Kidney (tissue), 14 donors: ENCODE data around the gene WNK4. TPM values are rescaled to one million over a fixed set of nuclear protein-coding genes. Genes with fewer than 3 reads are reported as not detected.

ENCODE experiments used
- DNase-seq, 5 donors: peaks; one replicate each; pipeline ENCODE4 v3.0.0-alpha.2; 2013 to 2020
- FAIRE-seq: peaks from 2 replicates; lab custom pipeline; 2012; peaks lifted over from hg19 to GRCh38; lab: Jason Lieb, UNC
- H3K27ac ChIP-seq, 2 donors: one replicate each; pipeline ENCODE4 v1.7.0; 2013; ENCODE audit warnings: low read depth in 2 of 2, low read length in 2 of 2, inconsistent platforms in 1 of 2
- H3K27me3 ChIP-seq: one replicate; pipeline ENCODE4 v1.7.1; 2013; ENCODE audit warnings: low read length, inconsistent platforms; ENCODE audit not compliant: control insufficient read depth, insufficient read depth
- H3K36me3 ChIP-seq, 3 donors: one replicate each; pipeline versions ENCODE4 v1.7.0 to v1.7.1; 2013; ENCODE audit warnings: low read length in 3 of 3, control low read depth in 1 of 3, inconsistent platforms in 1 of 3; ENCODE audit not compliant: insufficient read depth in 3 of 3, control insufficient read depth in 2 of 3
- H3K4me1 ChIP-seq, 3 donors: one replicate each; pipeline versions ENCODE4 v1.7.0 to v1.7.1; 2013; ENCODE audit warnings: low read length in 3 of 3, inconsistent platforms in 1 of 3, low read depth in 1 of 3; ENCODE audit not compliant: control insufficient read depth in 2 of 3, insufficient read depth in 2 of 3
- H3K4me3 ChIP-seq, 3 donors: one replicate each; pipeline versions ENCODE4 v1.7.0 to v1.8.1; 2013; ENCODE audit warnings: low read length in 3 of 3, control low read depth in 1 of 3, inconsistent platforms in 1 of 3
- H3K9ac ChIP-seq, 3 donors: one replicate each; pipeline versions ENCODE4 v1.7.0 to v1.7.1; 2013; ENCODE audit warnings: low read length in 3 of 3, control low read depth in 1 of 3, inconsistent platforms in 1 of 3
- H3K9me3 ChIP-seq, 3 donors: one replicate each; pipeline versions ENCODE4 v1.7.0 to v1.7.1; 2013; ENCODE audit warnings: low read length in 3 of 3, control low read depth in 1 of 3, inconsistent platforms in 1 of 3; ENCODE audit not compliant: control insufficient read depth in 2 of 3, insufficient read depth in 1 of 3
- intact Hi-C: fragments of 100-400 bp; cut with DNase I; formaldehyde crosslinking; loops from one replicate; pipeline ENCODE4 v1.11.1; 2022
- polyA plus RNA-seq: library from polyadenylated mRNA; stranded (reverse); fragments of 350-450 nt; fragmentation: Illumina TruSeq; extraction: RNeasy Lipid Tissue Mini Kit (QIAGEN cat#74804); gene quantifications from one replicate; pipeline ENCODE4 v1.2.3, GENCODE V29; 2014; ENCODE audit warnings: low read depth, low replicate concordance; ENCODE audit not compliant: insufficient read depth
- total RNA-seq: library from RNA; stranded (reverse); fragmentation: NEBNext Ultra II Directional; extraction: Animal tissue kit (Norgen Biotek cat#: 25700); gene quantifications from one replicate; pipeline ENCODE4 v1.2.1, GENCODE V29; 2021
- TF ChIP-seq, protein P1 (sequence below): IDR thresholded peaks from 3 replicates; pipeline ENCODE4 v1.5.1; 2012; ENCODE audit warnings: mild to moderate bottlenecking, moderate library complexity, borderline replicate concordance; ENCODE audit not compliant: insufficient read depth; ENCODE audit errors: extremely low read depth
- donor health status: control.
- donor health status: control.
- donor health status: control.
- donor health status: control.
- donor health status: control.
- donor health status: DM: yes; HTN: yes; CAD: no.
- donor health status: Normal renal cell carcinoma (clear cell type).

WNK4 gene
- total and polyA plus RNA-seq, 2 donors from 2014 or later: 14.9 to 26.4 TPM

GRCh38 chr17:42751628-42752027 is 28.8 kb upstream of the WNK4 start:
- DNase-seq (no peak), FAIRE-seq (no peak)
- Histone ChIP-seq H3K9ac (no peak overlapping the region), H3K4me1 (peaks cover 4 to 11% (median 6%) of the 10 kb centered on the region in 3 donors), H3K27me3 (no peaks in the 10 kb centered on the region), H3K36me3 (no peaks in the 10 kb centered on the region), H3K27ac (no peak overlapping the region), H3K4me3 (no peak overlapping the region), H3K9me3 (no peaks in the 10 kb centered on the region)
- TF ChIP-seq, protein P1, sequence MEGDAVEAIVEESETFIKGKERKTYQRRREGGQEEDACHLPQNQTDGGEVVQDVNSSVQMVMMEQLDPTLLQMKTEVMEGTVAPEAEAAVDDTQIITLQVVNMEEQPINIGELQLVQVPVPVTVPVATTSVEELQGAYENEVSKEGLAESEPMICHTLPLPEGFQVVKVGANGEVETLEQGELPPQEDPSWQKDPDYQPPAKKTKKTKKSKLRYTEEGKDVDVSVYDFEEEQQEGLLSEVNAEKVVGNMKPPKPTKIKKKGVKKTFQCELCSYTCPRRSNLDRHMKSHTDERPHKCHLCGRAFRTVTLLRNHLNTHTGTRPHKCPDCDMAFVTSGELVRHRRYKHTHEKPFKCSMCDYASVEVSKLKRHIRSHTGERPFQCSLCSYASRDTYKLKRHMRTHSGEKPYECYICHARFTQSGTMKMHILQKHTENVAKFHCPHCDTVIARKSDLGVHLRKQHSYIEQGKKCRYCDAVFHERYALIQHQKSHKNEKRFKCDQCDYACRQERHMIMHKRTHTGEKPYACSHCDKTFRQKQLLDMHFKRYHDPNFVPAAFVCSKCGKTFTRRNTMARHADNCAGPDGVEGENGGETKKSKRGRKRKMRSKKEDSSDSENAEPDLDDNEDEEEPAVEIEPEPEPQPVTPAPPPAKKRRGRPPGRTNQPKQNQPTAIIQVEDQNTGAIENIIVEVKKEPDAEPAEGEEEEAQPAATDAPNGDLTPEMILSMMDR: no peak
- intact Hi-C loops: no loop called here

DNA sequence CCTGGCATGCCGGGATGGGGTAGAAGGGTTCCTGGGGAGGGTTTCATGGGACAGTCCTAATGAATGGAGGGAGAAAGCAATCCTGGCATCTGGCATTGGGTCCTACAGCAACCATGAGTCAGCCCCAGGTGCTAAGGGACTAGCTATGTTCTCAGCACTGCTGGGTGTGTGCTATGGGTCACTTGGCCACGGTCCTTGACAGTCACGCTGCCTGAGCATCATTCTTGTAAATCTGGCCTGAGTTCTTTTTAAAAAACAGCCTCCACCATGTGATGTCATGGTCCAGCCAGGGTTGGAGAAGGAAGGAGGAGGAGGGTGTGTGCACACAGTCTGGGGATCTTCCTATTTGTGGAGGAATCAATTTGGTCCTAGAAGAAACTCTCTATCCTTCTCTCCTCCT is 25.6 kb upstream of the WNK4 start:
- intact Hi-C loops: no loop called here
- H3K27me3 ChIP-seq: no peaks in the 10 kb centered on the region
- H3K27ac ChIP-seq: no peak overlapping the region
- TF ChIP-seq, protein P1: no peak
- DNase-seq (peak in 2 of 5 donors; percentile 14 to 82), FAIRE-seq (no peak)
- H3K4me1 ChIP-seq: peaks cover 0 to 4% (median 0%) of the 10 kb centered on the region in 3 donors
- no peak overlapping the region for H3K9ac ChIP-seq
- no peaks in the 10 kb centered on the region for H3K36me3 ChIP-seq
- H3K9me3 ChIP-seq: no peaks in the 10 kb centered on the region
- no peak overlapping the region for H3K4me3 ChIP-seq

- TF ChIP-seq, protein P1: no peak
- intact Hi-C loops: no loop called here
- Histone ChIP-seq H3K4me3 (peak overlapping the region in 2 of 3 donors; percentile 8 to 36), H3K4me1 (peaks cover 0 to 9% (median 0%) of the 10 kb centered on the region in 3 donors), H3K36me3 (no peaks in the 10 kb centered on the region), H3K27me3 (no peaks in the 10 kb centered on the region), H3K9me3 (no peaks in the 10 kb centered on the region), H3K9ac (no peak overlapping the region), H3K27ac (no peak overlapping the region)
- FAIRE-seq (no peak), DNase-seq (no peak)
These were observed 20.3 kb upstream of the WNK4 start for GRCh38 chr17:42759982-42760651.
